GM12891 (cell line): ENCODE data around the gene WASHC3.

Experiments
- DNase-seq: peaks from one replicate; pipeline ENCODE4 v3.0.0; 2011; ENCODE audit warnings: low spot score; ENCODE audit not compliant: insufficient read length
- FAIRE-seq: peaks from 2 replicates; lab custom pipeline; 2011; peaks lifted over from hg19 to GRCh38; lab: Jason Lieb, UNC
- PAX5 ChIP-seq: IDR thresholded peaks from 2 replicates; pipeline ENCODE4 v1.6.1; 2011; ENCODE audit warnings: low read length, moderate library complexity, mild to moderate bottlenecking; ENCODE audit not compliant: insufficient read depth, severe bottlenecking
- POLR2A ChIP-seq: IDR thresholded peaks from 2 replicates; pipeline ENCODE4 v1.6.1; 2011; ENCODE audit warnings: low read depth, low read length, control low read depth
- POLR2AphosphoS5 ChIP-seq: IDR thresholded peaks from 2 replicates; pipeline ENCODE4 v1.6.1; 2011; ENCODE audit warnings: low read depth, low read length, control low read depth
- POU2F2 ChIP-seq: IDR thresholded peaks from 2 replicates; pipeline ENCODE4 v1.6.1; 2011; ENCODE audit warnings: low read depth, mild to moderate bottlenecking, control low read depth, low read length, moderate library complexity
- SPI1 ChIP-seq: IDR thresholded peaks from 2 replicates; pipeline ENCODE4 v1.6.1; 2011; ENCODE audit warnings: low read depth, low read length, control low read depth
- TAF1 ChIP-seq: IDR thresholded peaks from 2 replicates; pipeline ENCODE4 v1.6.1; 2011; ENCODE audit warnings: low read depth, low read length, control low read depth

WASHC3 gene

DNA sequence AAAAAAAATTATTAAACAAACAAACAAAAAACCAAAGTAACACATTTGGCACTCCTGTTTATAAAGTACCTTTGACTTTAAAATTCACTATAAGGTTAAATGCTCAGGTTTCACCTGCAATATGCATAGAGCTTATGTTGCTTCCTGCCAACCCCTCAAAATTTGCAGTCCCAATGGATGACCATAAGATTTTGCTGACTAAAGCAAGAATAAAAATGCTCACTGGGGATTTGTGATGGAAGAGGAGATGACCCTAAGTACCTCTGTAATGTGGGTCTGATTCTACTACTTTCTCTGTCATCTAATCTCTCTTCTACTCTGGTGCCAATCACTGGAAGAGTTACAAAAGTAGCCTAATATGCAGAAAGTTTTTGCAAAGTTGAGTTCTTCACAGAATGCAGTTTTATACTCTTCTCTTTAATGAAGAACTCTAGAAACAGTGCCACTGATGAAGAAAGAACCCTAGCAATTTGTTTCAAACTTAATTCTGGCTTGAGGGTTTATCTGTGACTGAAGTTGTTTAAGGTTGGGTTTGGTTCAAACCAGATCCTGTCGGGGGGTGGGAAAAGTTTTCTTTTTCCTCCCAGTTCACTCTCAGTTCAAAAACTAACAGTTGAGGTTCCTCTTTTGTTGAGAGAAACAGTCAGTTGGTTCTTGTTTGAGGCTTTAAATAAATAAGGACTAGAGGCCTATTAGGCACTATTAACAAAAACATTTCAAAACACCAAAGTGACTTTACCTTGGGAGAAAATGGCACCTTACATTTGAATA lies 10.9 kb downstream of the WASHC3 start:
- FAIRE-seq (no peak), DNase-seq (no peak)
- TF ChIP-seq SPI1 (0 out of 2 replicates have a peak, but pooled peaks have one; percentile 3), POLR2A (no peak)

DNA sequence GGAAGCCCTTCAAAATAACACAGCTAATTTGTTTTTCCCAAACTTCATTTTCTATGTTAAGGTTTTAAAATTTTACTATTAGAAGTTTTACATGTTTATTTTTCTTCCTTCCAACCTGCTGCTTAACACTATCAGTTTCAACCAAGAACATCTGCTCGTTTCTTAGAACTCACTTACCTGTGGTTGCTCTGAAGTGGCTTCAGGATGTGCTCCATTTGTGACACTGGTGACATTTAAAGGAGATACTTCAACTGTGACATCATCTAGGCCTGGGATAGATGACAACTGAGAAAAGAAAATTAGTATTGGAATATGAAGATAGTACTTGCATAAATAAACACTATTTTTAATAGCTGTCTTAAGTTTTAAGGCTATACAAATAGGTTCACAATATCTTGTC lies 17.9 kb downstream of the WASHC3 start:
- peak; percentile 74 for FAIRE-seq
- no peak for DNase-seq
- TF ChIP-seq POLR2AphosphoS5 = no peak
- no peak for TF ChIP-seq PAX5
- no peak for TF ChIP-seq TAF1
- no peak for TF ChIP-seq SPI1
- no peak for TF ChIP-seq POLR2A
- TF ChIP-seq POU2F2 = no peak

DNA sequence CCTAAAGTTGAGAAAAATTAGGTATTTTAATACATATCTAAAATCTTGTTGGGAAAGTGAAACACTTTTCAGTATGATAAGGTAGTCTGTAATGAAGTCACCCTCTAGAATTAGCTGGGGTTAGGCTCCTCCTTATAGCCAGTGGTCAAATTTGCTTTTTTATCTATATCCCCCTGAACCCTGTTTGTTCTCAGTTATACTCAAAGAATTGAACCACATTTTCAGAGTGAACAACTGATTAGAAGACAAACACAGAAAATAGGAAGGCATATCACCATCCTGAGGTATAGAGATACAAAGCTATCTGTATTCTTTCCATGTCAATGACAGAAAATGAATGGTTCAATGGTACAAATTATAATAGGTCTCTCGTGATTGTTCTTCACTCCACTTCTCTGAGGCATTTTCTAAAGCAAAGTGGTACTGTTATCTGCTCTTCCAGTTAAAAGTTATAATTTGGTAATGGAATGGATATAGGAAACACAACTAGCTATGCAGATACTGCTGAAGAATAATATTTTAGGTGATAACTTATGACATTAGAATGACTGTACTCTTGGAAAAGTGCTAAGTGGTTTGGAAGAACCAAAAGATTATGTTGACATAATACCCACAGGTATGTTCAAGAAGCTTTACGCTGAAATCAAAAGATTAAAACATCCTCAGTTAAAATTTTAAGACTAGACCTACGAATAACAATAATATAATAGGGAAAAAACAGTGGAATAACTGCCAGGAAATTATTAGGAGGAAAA lies 27.6 kb downstream of the WASHC3 start:
- no peak for DNase-seq
- TF ChIP-seq POU2F2 (no peak), TAF1 (no peak), POLR2A (no peak), PAX5 (no peak), POLR2AphosphoS5 (no peak)
- FAIRE-seq = no peak

DNA sequence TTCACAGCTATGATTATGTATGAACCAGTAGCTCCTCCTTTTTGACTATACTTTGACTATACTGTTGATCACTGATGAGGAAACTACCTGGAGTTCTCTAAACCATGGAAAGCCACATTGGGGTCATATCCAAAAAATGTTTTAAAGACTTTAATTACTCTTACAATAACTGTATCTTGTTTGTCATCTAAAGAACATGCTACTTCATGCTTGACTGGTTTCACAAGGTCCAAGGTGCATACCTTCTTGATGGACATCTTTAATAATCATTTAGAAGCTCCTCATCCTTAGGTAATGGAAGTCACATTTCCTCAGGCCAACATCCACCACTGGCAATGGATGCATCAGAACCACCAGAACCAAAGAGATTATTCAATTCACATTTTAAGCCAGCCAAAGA lies 29.9 kb downstream of the WASHC3 start:
- no peak for TF ChIP-seq POU2F2
- TF ChIP-seq PAX5 = peak; percentile 13
- no peak for DNase-seq
- no peak for FAIRE-seq

GRCh38 chr12:102029141-102029540 lies 32.6 kb downstream of the WASHC3 start:
- FAIRE-seq (no peak), DNase-seq (no peak)
- TF ChIP-seq PAX5 (no peak), SPI1 (no peak), POU2F2 (no peak), TAF1 (no peak), POLR2AphosphoS5 (no peak), POLR2A (no peak)

GRCh38 chr12:102026728-102027127 lies 35.1 kb downstream of the WASHC3 start:
- DNase-seq = no peak
- TF ChIP-seq PAX5 (no peak), TAF1 (no peak), POLR2AphosphoS5 (no peak)
- FAIRE-seq = no peak

- TF ChIP-seq TAF1 (no peak), POLR2A (no peak), PAX5 (no peak), POLR2AphosphoS5 (no peak), POU2F2 (no peak), SPI1 (no peak)
- DNase-seq = no peak
- no peak for FAIRE-seq
Measured at GRCh38 chr12:102024765-102025164, 37.0 kb downstream of the WASHC3 start.

GRCh38 chr12:102023343-102023930 lies 38.4 kb downstream of the WASHC3 start:
- FAIRE-seq = peak; percentile 52
- DNase-seq = no peak
- TF ChIP-seq PAX5 (no peak), TAF1 (no peak), SPI1 (no peak), POU2F2 (no peak), POLR2A (no peak), POLR2AphosphoS5 (no peak)

- DNase-seq (no peak), FAIRE-seq (no peak)
- no peak for TF ChIP-seq POLR2A
- no peak for TF ChIP-seq PAX5
- TF ChIP-seq POLR2AphosphoS5 = no peak
- TF ChIP-seq TAF1 = no peak
- no peak for TF ChIP-seq POU2F2
- no peak for TF ChIP-seq SPI1
Measured at GRCh38 chr12:102022286-102022685, 39.5 kb downstream of the WASHC3 start.
